Measurements from ENCODE around the gene GDF15.

- TF ChIP-seq CTCF (conservative IDR thresholded peaks at IDR 0.05; ENCODE audit: low read depth in 2 of 2) (no peak), POLR2AphosphoS5 (IDR thresholded peaks at IDR 0.05; ENCODE audit: low read depth) (no peak)
These were observed 37.8 kb upstream of the GDF15 start for GRCh38 chr19:18348171-18348570.

Data from GM23338 (cell line).